GM18520 (cell line): ENCODE results near the gene PDGFC.
"Not testable (repeated sequence)": the region's sequence is repeated elsewhere in the genome, so short reads cannot be mapped to it uniquely, and the experiment has no call there.

Source experiments
- ATAC-seq: cut with Tn5 transposase; IDR thresholded peaks from one replicate; pipeline ENCODE4 v1.9.1; 2021; ENCODE audit not compliant: unreplicated experiment

PDGFC gene

GRCh38 chr4:156953001-156953400 is 18.6 kb downstream of the PDGFC start:
- no peak for ATAC-seq

GRCh38 chr4:156952078-156952759 is 19.4 kb downstream of the PDGFC start:
- ATAC-seq = no peak

GRCh38 chr4:156950948-156951347 is 20.7 kb downstream of the PDGFC start:
- no peak for ATAC-seq

- no peak for ATAC-seq
These were observed 21.5 kb downstream of the PDGFC start for GRCh38 chr4:156950090-156950489.

- ATAC-seq = no peak
These were observed 22.2 kb downstream of the PDGFC start for GRCh38 chr4:156949373-156949814.

- ATAC-seq = no peak
These were observed 22.9 kb downstream of the PDGFC start for GRCh38 chr4:156948738-156949137.

- no peak for ATAC-seq
These were observed 23.5 kb downstream of the PDGFC start for GRCh38 chr4:156948133-156948532.

- no peak for ATAC-seq
These were observed 24.8 kb downstream of the PDGFC start for GRCh38 chr4:156946516-156947424.

GRCh38 chr4:156945532-156945931 is 26.1 kb downstream of the PDGFC start:
- ATAC-seq = no peak

- no peak for ATAC-seq
These were observed 28.6 kb downstream of the PDGFC start for GRCh38 chr4:156942991-156943390.

- ATAC-seq = peak; percentile 40
These were observed 29.6 kb downstream of the PDGFC start for GRCh38 chr4:156941940-156942548.

- no peak for ATAC-seq
These were observed 31.8 kb downstream of the PDGFC start for GRCh38 chr4:156939801-156940200.

- no peak for ATAC-seq
These were observed 32.5 kb downstream of the PDGFC start for GRCh38 chr4:156939139-156939538.

- ATAC-seq = no peak
These were observed 37.4 kb downstream of the PDGFC start for GRCh38 chr4:156934259-156934635.

- no peak for ATAC-seq
These were observed 37.9 kb downstream of the PDGFC start for GRCh38 chr4:156933633-156934258.

- ATAC-seq = not testable (repeated sequence)
These were observed 39.2 kb downstream of the PDGFC start for GRCh38 chr4:156932360-156932759.

GRCh38 chr4:156931267-156931666 is 40.3 kb downstream of the PDGFC start:
- no peak for ATAC-seq

GRCh38 chr4:156929386-156930105 is 42.1 kb downstream of the PDGFC start:
- no peak for ATAC-seq

- ATAC-seq = no peak
These were observed 46.8 kb downstream of the PDGFC start for GRCh38 chr4:156924774-156925315.

- ATAC-seq = no peak
These were observed 48.1 kb downstream of the PDGFC start for GRCh38 chr4:156923525-156923924.
